HTERT RPE-1 (cell line): ENCODE results near the gene TRAK1.
"Not testable (repeated sequence)": the region's sequence is repeated elsewhere in the genome, so short reads cannot be mapped to it uniquely, and the experiment has no call there.

Experiments used
- in situ Hi-C: fragments of 300-500 bp; cut with MboI; formaldehyde crosslinking; loops from 4 replicates; pipeline ENCODE4 v1.14.3; 2020; ENCODE audit warnings: low sequenced_read_pairs

TRAK1 gene

GRCh38 chr3:42090973-42091731 is at the start of gene TRAK1:
Gene TRAK1, plus strand, starts transcription at chr3:42091357. Its CDS starts 113 bp downstream, at chr3:42091470.
- in situ Hi-C loops: no loop called here

DNA sequence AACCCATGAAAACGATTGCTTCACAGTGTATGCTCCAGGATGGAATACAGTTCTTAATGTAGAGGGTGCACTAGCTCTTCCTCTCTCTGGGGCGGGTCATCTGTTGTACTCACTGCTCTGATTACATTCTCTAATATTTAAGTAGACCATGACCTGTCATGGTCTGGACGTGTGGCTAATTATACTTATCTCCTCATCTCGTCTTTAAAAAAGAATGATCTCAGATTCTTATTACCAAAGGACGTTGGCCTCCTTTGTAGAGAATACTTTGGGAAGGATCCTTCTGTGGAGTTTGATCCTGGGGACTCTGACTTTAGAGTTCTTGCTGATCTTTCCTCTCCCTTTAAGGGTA is 48.4 kb upstream of the TRAK1 start:
- in situ Hi-C loops: no loop called here

DNA sequence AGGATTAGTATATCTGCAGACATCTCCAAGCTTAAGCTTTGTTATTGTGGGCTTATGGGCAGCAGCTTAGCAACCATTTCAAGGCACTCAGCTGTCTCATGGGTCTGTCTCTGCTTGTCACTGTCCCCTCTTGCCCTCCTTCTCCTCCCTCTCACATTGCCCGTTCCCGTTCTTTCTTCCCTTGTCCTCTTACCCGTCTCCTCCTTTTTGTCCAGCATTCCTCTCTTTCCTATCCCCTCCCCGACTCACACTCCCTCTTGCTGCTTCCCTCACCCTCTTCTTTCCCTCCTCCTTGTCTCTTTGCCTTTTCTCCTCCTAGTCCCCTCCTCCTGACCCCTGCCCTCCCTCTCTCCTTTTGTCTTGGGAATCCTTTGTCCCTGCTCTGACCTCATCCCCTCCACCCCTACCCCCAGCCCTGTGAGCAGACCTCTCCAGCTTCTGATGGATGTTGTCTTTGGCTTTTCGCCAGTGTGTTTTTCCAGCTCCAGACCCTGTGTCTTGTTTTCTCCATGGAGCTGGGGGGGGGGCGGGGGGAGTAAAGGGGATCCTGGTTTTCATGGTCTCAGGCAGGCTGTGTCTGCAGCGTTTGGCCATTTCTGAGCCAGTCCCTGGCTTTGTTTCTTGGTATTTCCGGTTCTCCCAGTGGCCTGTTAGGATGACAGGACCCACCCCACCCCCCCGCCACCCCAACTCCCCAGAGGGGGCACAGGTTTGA is 47.9 kb upstream of the TRAK1 start:
- in situ Hi-C loops: no loop called here

- in situ Hi-C loops: no loop called here
Observed at GRCh38 chr3:42045708-42046243, 45.4 kb upstream of the TRAK1 start.

DNA sequence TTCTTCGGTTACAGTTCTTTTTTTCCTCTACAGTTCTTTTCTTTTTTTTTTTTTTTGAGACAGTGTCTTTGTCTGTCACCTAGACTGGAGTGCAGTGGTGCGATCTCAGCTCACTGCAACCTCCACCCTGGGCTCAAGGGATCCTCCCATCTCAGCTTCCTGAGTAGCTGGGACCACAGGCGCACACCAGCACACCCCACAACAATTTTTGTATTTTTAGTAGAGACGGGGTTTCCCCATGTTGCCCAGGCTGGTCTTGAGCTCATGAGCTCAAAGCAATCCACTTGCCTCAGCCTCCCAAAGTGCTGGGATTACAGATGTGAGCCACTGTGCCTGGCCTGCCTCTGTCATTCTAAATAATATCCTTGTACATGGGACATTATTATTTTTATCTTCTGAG is 42.6 kb upstream of the TRAK1 start:
- in situ Hi-C loops: not testable (repeated sequence)

- in situ Hi-C loops: no loop called here
Observed at GRCh38 chr3:42050126-42050525, 41.0 kb upstream of the TRAK1 start.

DNA sequence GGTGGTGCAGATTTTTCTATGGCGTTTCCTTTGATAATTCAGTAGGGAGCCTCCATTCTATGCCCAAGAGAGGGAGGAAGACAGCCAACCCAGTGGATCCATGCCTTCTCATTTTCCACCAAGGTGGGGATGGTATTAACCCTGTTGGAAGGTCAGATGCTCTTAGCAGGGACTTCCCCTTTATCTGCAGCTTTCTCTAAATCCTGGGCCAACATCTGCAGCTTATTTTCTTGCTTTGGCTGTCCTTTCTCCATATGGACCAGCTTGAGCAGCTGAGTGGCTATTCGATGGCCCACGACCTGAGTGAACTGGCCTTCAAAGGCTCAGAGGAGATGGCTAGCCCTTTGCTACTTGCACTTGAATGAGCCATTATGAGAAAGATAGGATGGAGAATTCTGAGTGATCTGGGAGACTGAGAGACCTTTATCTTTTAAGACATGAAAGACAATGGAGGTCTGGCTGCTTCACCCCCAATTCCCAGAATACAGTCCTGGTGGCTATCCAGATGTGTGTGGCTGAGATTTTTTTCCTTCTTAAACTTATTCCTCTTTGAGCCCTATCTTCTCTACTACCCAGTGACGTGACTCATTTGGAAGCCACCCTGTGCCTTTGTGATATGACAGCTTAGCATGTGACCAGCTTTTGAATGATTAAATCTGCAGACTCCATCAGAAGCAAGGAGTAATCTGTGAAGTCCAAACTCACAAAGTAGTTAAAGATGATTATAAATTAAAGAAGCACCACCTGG is 39.6 kb upstream of the TRAK1 start:
- in situ Hi-C loops: no loop called here

GRCh38 chr3:42052132-42052483 is 39.0 kb upstream of the TRAK1 start:
- in situ Hi-C loops: no loop called here

DNA sequence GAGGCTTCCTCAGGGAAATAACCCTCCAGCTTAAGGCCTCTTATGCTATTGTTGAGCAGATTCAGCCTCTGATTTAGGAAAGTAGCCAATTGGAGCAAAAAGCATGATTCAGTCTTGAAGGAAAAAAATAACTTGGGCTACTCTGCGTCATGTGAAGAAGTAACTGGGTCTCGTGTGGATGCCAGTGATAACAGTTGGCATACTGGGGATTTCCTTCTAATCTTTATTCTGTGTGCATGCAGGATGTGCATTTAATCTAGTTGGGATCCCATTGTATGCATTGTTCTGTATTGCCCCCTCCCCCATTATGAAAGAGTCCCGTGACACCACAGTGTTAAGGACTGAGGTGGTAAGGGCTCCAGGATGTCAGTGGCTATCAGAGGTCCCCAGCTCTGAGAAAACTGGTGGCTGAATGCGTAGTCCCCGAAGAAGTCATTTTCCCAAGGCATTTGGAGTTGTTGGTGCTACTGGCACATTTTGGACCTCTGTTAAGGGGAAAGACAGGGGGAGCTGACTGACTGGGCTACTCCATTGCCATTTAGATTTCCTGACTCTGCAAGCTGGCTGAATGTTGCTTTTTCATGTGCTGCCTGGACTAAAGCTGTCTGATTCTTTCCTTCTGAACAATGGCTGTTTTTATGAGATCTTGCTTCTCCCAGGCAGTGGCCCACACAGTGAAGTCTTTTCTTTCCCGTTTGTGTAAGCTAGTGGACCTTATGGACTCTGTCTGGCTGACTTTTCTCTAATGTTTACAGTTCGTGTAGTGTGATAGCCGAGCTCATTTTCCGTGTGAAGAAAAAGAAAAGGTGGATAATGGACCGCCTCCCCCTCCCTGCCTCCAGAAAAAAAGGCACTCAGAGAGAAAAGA is 38.4 kb upstream of the TRAK1 start:
- in situ Hi-C loops: no loop called here

DNA sequence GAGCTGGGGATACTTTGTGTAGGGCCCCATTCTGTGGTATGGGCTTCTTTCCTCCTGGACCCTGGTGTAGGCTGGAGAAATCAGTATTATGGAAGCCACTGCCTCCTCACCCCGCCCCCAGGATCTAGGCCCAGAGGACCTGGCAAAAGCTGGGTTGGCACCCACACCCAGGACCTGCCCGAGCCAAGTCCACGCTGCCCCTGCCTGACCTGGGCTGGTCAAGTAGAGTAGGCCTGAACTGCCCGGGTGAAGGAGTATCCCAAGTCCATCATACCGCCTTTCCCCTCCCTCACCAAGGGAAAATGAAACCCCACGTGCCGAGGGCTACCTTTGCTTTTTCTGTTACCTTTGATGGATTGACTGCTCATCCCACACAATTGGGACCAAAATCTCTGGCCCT is 37.7 kb upstream of the TRAK1 start:
- in situ Hi-C loops: no loop called here

- in situ Hi-C loops: no loop called here
Observed at GRCh38 chr3:42055291-42055690, 35.9 kb upstream of the TRAK1 start.

GRCh38 chr3:42056840-42057239 is 34.3 kb upstream of the TRAK1 start:
- in situ Hi-C loops: no loop called here

- in situ Hi-C loops: no loop called here
Observed at GRCh38 chr3:42057561-42058211, 33.5 kb upstream of the TRAK1 start.

GRCh38 chr3:42061025-42061712 is 30.0 kb upstream of the TRAK1 start:
- in situ Hi-C loops: no loop called here

GRCh38 chr3:42061713-42062380 is 29.3 kb upstream of the TRAK1 start:
- in situ Hi-C loops: no loop called here

DNA sequence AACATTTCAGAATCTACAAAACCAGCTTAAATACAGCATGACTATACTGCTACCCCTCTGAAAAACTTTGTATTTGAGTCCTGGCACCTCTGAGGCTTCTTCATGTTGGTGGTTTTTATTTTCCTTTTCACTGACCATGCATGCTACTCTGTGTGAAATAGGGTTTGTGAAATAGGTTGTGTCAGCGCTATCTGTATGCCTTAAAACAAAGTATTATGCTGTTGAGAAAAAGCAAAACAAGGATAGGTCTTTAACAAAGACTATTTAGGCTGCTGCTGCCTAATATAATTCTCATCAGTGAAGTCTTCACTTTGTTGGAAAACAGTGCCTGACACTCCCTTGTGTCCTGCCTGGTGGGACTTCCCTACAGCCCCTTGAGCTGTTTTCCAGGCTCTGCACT is 28.7 kb upstream of the TRAK1 start:
- in situ Hi-C loops: no loop called here

- in situ Hi-C loops: no loop called here
Observed at GRCh38 chr3:42063888-42064287, 27.3 kb upstream of the TRAK1 start.

DNA sequence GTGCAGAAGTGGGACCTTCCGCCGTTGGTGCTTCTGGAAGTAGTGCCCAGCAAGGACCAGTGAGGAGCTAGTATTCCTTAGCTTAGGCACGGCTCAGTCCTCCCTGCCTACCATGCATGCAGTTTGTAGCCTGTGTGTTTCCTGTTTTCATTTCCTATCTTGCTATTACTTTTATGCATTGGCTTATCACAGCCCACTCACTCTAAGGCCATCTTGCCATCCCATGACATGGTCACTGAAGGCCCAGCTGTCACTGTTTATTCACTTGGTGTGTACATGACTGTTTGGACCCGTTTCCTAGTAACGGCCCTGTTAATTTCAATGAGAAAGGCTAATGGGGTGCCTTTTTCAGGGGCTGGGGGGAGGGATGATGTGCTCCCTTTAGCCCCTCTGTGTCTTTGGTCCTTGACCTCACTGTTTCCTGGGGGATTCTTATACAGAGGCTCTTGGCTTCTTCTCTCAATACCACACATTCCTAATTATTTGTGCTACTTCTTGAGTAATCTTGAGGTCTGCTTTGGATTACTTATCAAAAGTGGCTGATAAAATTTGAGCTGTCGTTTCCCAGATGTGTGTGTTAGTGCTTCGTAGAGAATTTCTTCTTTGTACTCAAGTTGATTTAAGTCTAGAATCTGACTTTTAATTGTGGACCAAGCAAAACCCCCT is 24.5 kb upstream of the TRAK1 start:
- in situ Hi-C loops: no loop called here

DNA sequence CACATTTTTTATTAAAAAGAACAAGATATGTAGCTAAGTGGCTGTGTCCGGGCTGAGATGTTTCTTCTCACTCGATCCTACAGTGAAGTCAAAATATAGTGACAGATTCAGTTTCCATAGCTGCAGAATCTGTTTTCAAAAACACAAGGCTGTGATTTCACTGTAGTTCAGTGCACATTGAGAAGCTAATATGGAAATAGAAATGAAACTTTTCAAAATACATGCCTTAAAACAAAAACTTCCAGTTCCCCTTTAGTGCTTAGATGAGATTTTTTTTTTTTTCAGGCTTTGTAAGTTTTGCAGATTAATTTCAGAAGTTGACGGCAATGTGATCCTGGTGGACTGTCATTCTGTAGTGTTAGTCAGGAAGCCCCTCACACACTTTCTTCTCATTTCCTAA is 23.8 kb upstream of the TRAK1 start:
- in situ Hi-C loops: no loop called here
